ENCODE data around the gene MRGPRF. TPM values are rescaled to one million over a fixed set of nuclear protein-coding genes. Genes with fewer than 3 reads are reported as not detected.

MRGPRF gene
- total RNA-seq, 4 donors from 2014 or later: 8.8 to 18.6 (median 10.9) TPM

- TF ChIP-seq CTCF (IDR thresholded peaks at IDR 0.05; ENCODE audit: low read depth): no peak
These were observed 40.7 kb upstream of the MRGPRF start for GRCh38 chr11:69053546-69054396.

GRCh38 chr11:69053169-69053477, 40.1 kb upstream of the MRGPRF start:
- no peak for TF ChIP-seq CTCF (IDR thresholded peaks at IDR 0.05; ENCODE audit: low read depth)

GRCh38 chr11:69052343-69053168, 39.5 kb upstream of the MRGPRF start:
- TF ChIP-seq CTCF (IDR thresholded peaks at IDR 0.05; ENCODE audit: low read depth): no peak

GRCh38 chr11:69051381-69052342, 38.6 kb upstream of the MRGPRF start:
- TF ChIP-seq CTCF (IDR thresholded peaks at IDR 0.05; ENCODE audit: low read depth): no peak

GRCh38 chr11:69050592-69051380, 37.7 kb upstream of the MRGPRF start:
- no peak for TF ChIP-seq CTCF (IDR thresholded peaks at IDR 0.05; ENCODE audit: low read depth)

DNA sequence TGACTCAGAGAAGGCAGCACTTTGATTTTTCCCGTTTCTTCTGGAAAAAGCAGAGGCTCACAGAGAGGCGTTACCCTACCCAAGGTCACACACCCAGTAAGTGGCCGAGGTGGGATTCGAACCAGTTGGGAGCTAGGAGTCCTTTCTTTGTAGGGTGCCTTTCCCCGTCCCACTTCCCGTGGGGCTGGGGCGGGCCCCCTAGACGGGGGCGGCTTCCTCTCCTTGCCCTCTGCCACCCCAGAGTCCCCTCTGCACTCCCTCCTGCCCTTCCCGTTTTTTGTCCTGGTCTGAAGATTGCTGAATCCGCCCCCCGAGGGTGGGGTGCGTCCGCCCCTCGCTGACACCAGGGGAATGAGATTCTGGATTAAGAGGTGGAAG, 36.4 kb upstream of the MRGPRF start:
- TF ChIP-seq CTCF (IDR thresholded peaks at IDR 0.05; ENCODE audit: low read depth): no peak
